Heart right ventricle (tissue), 16 donors: ENCODE results near the gene CR1. TPM values are rescaled to one million over a fixed set of nuclear protein-coding genes. Genes with fewer than 3 reads are reported as not detected.

ENCODE experiments used
- ATAC-seq, 8 donors: fragments of 200-7000 bp; cut with Tn5 transposase; one replicate each; pipeline ENCODE4 v1.9.1; 2020; ENCODE audit warnings: mild to moderate bottlenecking in 8 of 8, moderate library complexity in 8 of 8, moderate number of reproducible peaks in 1 of 8
- DNase-seq, 2 donors: peaks; one replicate each; pipeline ENCODE4 v3.0.0-alpha.2; 2020
- H3K27ac ChIP-seq, 10 donors: fragments of 200-600 bp; sonication (generic) in 2 of 10; one replicate each; pipeline versions ENCODE4 v1.5.0 to v1.8.0; 2020 to 2022; ENCODE audit warnings: mild to moderate bottlenecking in 3 of 10
- H3K27me3 ChIP-seq, 7 donors: fragments of 200-600 bp; one replicate each; pipeline ENCODE4 v1.8.0; 2021 to 2022; ENCODE audit warnings: mild to moderate bottlenecking in 2 of 7
- H3K36me3 ChIP-seq, 9 donors: fragments of 200-600 bp; sonication (generic) in 1 of 9; one replicate each; pipeline versions ENCODE4 v1.5.0 to v1.8.0; 2020 to 2022; ENCODE audit warnings: mild to moderate bottlenecking in 2 of 9
- H3K4me1 ChIP-seq, 9 donors: fragments of 200-600 bp; sonication (generic) in 1 of 9; one replicate each; pipeline versions ENCODE4 v1.5.0 to v1.8.0; 2020 to 2022; ENCODE audit warnings: mild to moderate bottlenecking in 4 of 9
- H3K4me3 ChIP-seq, 10 donors: fragments of 200-600 bp; sonication (generic) in 2 of 10; one replicate each; pipeline versions ENCODE4 v1.5.0 to v1.8.0; 2020 to 2022; ENCODE audit warnings: mild to moderate bottlenecking in 7 of 10, moderate library complexity in 2 of 10
- H3K9me3 ChIP-seq, 11 donors: fragments of 200-600 bp in 10 of 11; sonication (generic) in 2 of 11; one replicate each; pipeline versions ENCODE4 v1.5.0 to v1.8.0; 2013 to 2022; ENCODE audit warnings: mild to moderate bottlenecking in 2 of 11, control low read depth in 1 of 11, moderate library complexity in 1 of 11
- CTCF ChIP-seq, 9 donors: fragments of 200-600 bp; sonication (generic) in 2 of 9; IDR thresholded peaks; one replicate each; pipeline versions ENCODE4 v1.5.0 to v1.8.0; 2021 to 2022; ENCODE audit warnings: antibody characterized with exemption in 9 of 9, mild to moderate bottlenecking in 5 of 9, moderate library complexity in 1 of 9
- WGBS, 2 donors: extraction: QIAGEN DNeasy Blood & Tissue Kit; methylation state at CpG; one replicate each; pipeline ENCODE4 v1.1.7; 2013; ENCODE audit warnings: inconsistent platforms in 1 of 2; 5-methylcytosine and 5-hydroxymethylcytosine counted together
- intact Hi-C, 10 donors: fragments of 100-400 bp; cut with DNase I; formaldehyde crosslinking; loops; one replicate each; pipeline versions ENCODE4 v1.11.1 to v1.14.2; 2022
- polyA plus RNA-seq, 2 donors: library from polyadenylated mRNA; stranded (reverse); fragments of 200-250 nt; gene quantifications; one replicate each; pipeline ENCODE4 v1.2.3, GENCODE V29; 2013
- total RNA-seq, 10 donors: library from RNA; stranded (reverse); fragmentation: NEBNext Ultra II Directional in 3 of 10; extraction: Animal tissue kit (Norgen Biotek cat#: 25700) in 3 of 10; gene quantifications; one replicate each; pipeline versions ENCODE4 v1.2.1 to v1.2.4, GENCODE V29; 2021 to 2023
- donor health status: Arrhythmogenic right ventricular cardiomyopathy.
- donor health status: ischemic (EF 13 %, LVEDD 7.1; RV severe dilation, severe dysfunction).
- donor health status: healthy with polysubstance abuse.
- donor health status: DM: no; HTN: yes; CAD: no.
- donor health status: DM: no; HTN: no; CAD: no.
- donor health status: ischemic (EF 25% LVEDD 6.9; RV normal size, moderate dysfunction).
- donor health status: ischemic (EF 25% LVEDD 5.7; RV mildly dilated, moderate dysfunction).
- donor health status: healthy.
- donor health status: DM: yes; HTN: yes; CAD: no.
- donor health status: Ischemic cardiomyopathy.
- donor health status: ischemic (EF 35%, LVEDD 5.7; RV mildly dilated, moderate dysfunction).
- donor health status: nonischemic (EF 11% LVEDD 7.7; RV severe dilation, severe dysfunction).
- donor health status: DM: yes; HTN: yes; CAD: no.
- donor health status: PGD.
- donor health status: ischemic (EF 29% LVEDD 5.4; RV normal size, mild dysfunction).
- donor health status: nonischemic (EF 23%, LVEDD 6.1; RV moderate dilation, normal function).

The CR1 gene
- total and polyA plus RNA-seq, 12 donors, result 0.15 to 25.6 (median 1.4) TPM

- DNase-seq (no peak), ATAC-seq (no peak)
- TF ChIP-seq CTCF (IDR thresholded peaks at IDR 0.05), result no peak
- Histone ChIP-seq H3K36me3 (no peaks in the 10 kb centered on the region), H3K9me3 (no peaks in the 10 kb centered on the region), H3K4me1 (peaks cover 0 to 13% (median 6%) of the 10 kb centered on the region in 9 donors), H3K27ac (no peak overlapping the region), H3K27me3 (peaks cover 0 to 14% (median 8%) of the 10 kb centered on the region in 7 donors), H3K4me3 (no peak overlapping the region)
- WGBS, 2 donors, result 56 to 63% methylated on average over 5 of the region's 5 CpGs
- intact Hi-C loops, result loop anchor here in 1 of 10 donors (10.0 kb wide), 1 partner anchor 46 kb away; no protein-coding TSS in a partner anchor
Measured at GRCh38 chr1:207649210-207649753, 153.3 kb downstream of the CR1 start.

GRCh38 chr1:207649865-207650580 is 154.1 kb downstream of the CR1 start:
- 71% methylated on average over 4 of the region's 4 CpGs for WGBS, 2 donors
- Histone ChIP-seq H3K4me1 (peaks cover 0 to 6% (median 5%) of the 10 kb centered on the region in 9 donors), H3K36me3 (no peaks in the 10 kb centered on the region), H3K27me3 (peaks cover 0 to 14% (median 6%) of the 10 kb centered on the region in 7 donors), H3K27ac (no peak overlapping the region), H3K4me3 (no peak overlapping the region), H3K9me3 (no peaks in the 10 kb centered on the region)
- DNase-seq (no peak), ATAC-seq (no peak)
- TF ChIP-seq CTCF (IDR thresholded peaks at IDR 0.05), result no peak
- intact Hi-C loops, result loop anchor here in 1 of 10 donors (10.0 kb wide), 1 partner anchor 45 kb away; no protein-coding TSS in a partner anchor

GRCh38 chr1:207651583-207651982 is 155.6 kb downstream of the CR1 start:
- no peaks in the 10 kb centered on the region for H3K9me3 ChIP-seq
- peaks cover 0 to 14% (median 5%) of the 10 kb centered on the region in 7 donors for H3K27me3 ChIP-seq
- WGBS, 2 donors, result 88 to 96% methylated on average over 1 of the region's 1 CpG
- intact Hi-C loops, result no loop called here
- H3K36me3 ChIP-seq, result no peaks in the 10 kb centered on the region
- H3K4me3 ChIP-seq, result no peak overlapping the region
- ATAC-seq (no peak), DNase-seq (no peak)
- no peak for TF ChIP-seq CTCF (IDR thresholded peaks at IDR 0.05)
- no peak overlapping the region for H3K27ac ChIP-seq
- H3K4me1 ChIP-seq, result no peaks in the 10 kb centered on the region

GRCh38 chr1:207654320-207654719 is 158.4 kb downstream of the CR1 start:
- no peaks in the 10 kb centered on the region for H3K9me3 ChIP-seq
- DNase-seq (no peak), ATAC-seq (no peak)
- H3K27me3 ChIP-seq, result peaks cover 0 to 24% (median 10%) of the 10 kb centered on the region in 7 donors
- no peak overlapping the region for H3K27ac ChIP-seq
- H3K36me3 ChIP-seq, result no peaks in the 10 kb centered on the region
- intact Hi-C loops, result no loop called here
- H3K4me1 ChIP-seq, result no peaks in the 10 kb centered on the region
- 31 to 32% methylated on average over 2 of the region's 2 CpGs for WGBS, 2 donors
- TF ChIP-seq CTCF (IDR thresholded peaks at IDR 0.05), result peak in 4 of 9 donors; percentile 11 to 32 (median 28)
- H3K4me3 ChIP-seq, result no peak overlapping the region
